H1 (cell line): Measurements from ENCODE around the gene GNLY. TPM values are rescaled to one million over a fixed set of nuclear protein-coding genes. Genes with fewer than 3 reads are reported as not detected.

ENCODE experiments used
- KDM5A ChIP-seq: fragments of 200-600 bp; IDR thresholded peaks from 2 replicates; pipeline ENCODE4 v1.7.1; 2012; ENCODE audit warnings: mild to moderate bottlenecking, low read length, inconsistent platforms, mixed read lengths
- RBBP5 ChIP-seq: IDR thresholded peaks from 2 replicates; pipeline ENCODE4 v1.7.1; 2012; ENCODE audit warnings: low read depth, mild to moderate bottlenecking, inconsistent platforms, low read length, moderate library complexity, borderline replicate concordance
- SIN3A ChIP-seq, 2 experiments: IDR thresholded peaks in 1 of 2; conservative IDR thresholded peaks in 1 of 2; 2 replicates each; pipeline ENCODE4 v1.6.1; 2011 to 2012; ENCODE audit warnings: low read length in 2 of 2, improper control_type of control experiment in 1 of 2, low read depth in 1 of 2, mild to moderate bottlenecking in 1 of 2
- polyA plus RNA-seq, 7 experiments: library from polyadenylated mRNA; depleted of rRNA in 3 of 7; stranded (reverse) in 5 of 7; unstranded in 2 of 7; fragments of >200 nt in 5 of 7; fragments of 200-250 nt in 2 of 7; gene quantifications; 1 replicate in 5 of 7; 2 replicates in 1 of 7; 4 replicates in 1 of 7; pipeline versions ENCODE4 v1.2.1 to v1.2.3, GENCODE V29; 2011 to 2013; ENCODE audit warnings: missing spikeins in 2 of 7, mixed read lengths in 2 of 7
- total RNA-seq: library from RNA; stranded (reverse); fragmentation: NEBNext Ultra II Directional; extraction: Animal tissue kit (Norgen Biotek cat#: 25700); gene quantifications from 2 replicates; pipeline ENCODE4 v1.2.1, GENCODE V29; 2021

The GNLY gene
- total and polyA plus RNA-seq, 2 of the 8 experiments (the other 6 are each of a cell fraction or from before 2014, with no cell fraction given) = 0.03 TPM; not detected in 1

GRCh38 chr2:85728342-85728741, 34.2 kb downstream of the GNLY start (continued):
- TF ChIP-seq RBBP5 = no peak
- no peak for TF ChIP-seq SIN3A (conservative IDR thresholded peaks at IDR 0.05 in 1 of 2, IDR thresholded peaks at IDR 0.05 in 1 of 2; ENCODE audit: low read depth in 1 of 2, low read length in 2 of 2)
- no peak for TF ChIP-seq KDM5A
